IPS-18a (cell line): ENCODE measurements around the gene PAK2.
"Not testable (repeated sequence)": the region's sequence is repeated elsewhere in the genome, so short reads cannot be mapped to it uniquely, and the experiment has no call there.

Experiments used
- H3K27ac ChIP-seq: one replicate; pipeline ENCODE4 v1.5.1; 2013; ENCODE audit warnings: low read length
- H3K27me3 ChIP-seq: one replicate; pipeline ENCODE4 v1.6.1; 2013; ENCODE audit warnings: mild to moderate bottlenecking, low read length; ENCODE audit not compliant: control insufficient read depth, insufficient read depth
- H3K36me3 ChIP-seq: one replicate; pipeline ENCODE4 v1.6.1; 2013; ENCODE audit warnings: low read depth, low read length; ENCODE audit not compliant: control insufficient read depth
- H3K4me1 ChIP-seq: one replicate; pipeline ENCODE4 v1.6.1; 2013; ENCODE audit warnings: low read depth, low read length; ENCODE audit not compliant: control insufficient read depth
- H3K4me3 ChIP-seq: one replicate; pipeline ENCODE4 v1.5.1; 2013; ENCODE audit warnings: low read length
- H3K9ac ChIP-seq: one replicate; pipeline ENCODE4 v1.6.1; 2013; ENCODE audit warnings: mild to moderate bottlenecking, low read length, moderate library complexity
- H3K9me3 ChIP-seq: one replicate; pipeline ENCODE4 v1.6.1; 2013; ENCODE audit warnings: low read depth, low read length; ENCODE audit not compliant: control insufficient read depth

PAK2 gene

DNA sequence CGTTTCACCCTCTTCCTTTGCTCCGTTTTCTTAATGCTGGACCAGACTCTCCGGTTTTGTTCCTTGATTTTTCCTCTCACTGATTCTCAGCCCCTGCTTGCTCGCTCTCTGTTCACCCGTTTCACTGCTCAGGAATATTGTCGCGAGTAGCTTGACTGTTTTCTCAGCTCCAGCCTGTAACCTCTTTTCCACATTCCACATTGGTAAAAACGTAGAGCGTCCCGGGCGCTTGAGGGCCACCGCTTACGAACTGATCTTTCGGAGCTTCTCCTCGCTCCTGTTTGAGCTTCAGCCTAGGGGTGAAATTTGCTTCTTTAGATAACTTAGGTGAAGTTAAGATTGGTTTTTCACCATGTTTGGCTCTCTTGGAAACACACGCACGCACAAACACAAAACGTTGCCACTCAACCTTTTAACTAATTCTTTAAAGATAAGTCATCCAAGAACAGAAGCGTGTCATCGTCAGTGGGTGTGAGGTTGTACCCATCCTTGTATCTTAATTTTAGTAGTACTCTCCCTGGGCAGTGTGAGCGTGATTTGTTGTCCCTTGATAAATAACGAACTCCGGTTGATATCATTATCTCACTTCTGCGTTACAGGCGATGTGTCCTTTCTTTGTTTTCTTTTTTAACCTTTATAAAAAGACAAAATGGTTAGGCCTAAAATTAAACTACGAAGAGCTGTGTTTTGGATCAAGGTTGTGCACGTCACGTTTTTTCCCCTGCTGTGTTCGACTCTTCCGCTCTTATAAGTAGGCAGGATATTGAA lies 1.0 kb downstream of the PAK2 start:
- peak overlapping the region; percentile 94 for H3K9ac ChIP-seq
- H3K4me3 ChIP-seq = peak overlapping the region; percentile 92
- no peaks in the 10 kb centered on the region for H3K9me3 ChIP-seq
- no peaks in the 10 kb centered on the region for H3K27me3 ChIP-seq
- peak overlapping the region; percentile 84 for H3K27ac ChIP-seq
- no peaks in the 10 kb centered on the region for H3K36me3 ChIP-seq
- peaks cover 10% of the 10 kb centered on the region for H3K4me1 ChIP-seq

DNA sequence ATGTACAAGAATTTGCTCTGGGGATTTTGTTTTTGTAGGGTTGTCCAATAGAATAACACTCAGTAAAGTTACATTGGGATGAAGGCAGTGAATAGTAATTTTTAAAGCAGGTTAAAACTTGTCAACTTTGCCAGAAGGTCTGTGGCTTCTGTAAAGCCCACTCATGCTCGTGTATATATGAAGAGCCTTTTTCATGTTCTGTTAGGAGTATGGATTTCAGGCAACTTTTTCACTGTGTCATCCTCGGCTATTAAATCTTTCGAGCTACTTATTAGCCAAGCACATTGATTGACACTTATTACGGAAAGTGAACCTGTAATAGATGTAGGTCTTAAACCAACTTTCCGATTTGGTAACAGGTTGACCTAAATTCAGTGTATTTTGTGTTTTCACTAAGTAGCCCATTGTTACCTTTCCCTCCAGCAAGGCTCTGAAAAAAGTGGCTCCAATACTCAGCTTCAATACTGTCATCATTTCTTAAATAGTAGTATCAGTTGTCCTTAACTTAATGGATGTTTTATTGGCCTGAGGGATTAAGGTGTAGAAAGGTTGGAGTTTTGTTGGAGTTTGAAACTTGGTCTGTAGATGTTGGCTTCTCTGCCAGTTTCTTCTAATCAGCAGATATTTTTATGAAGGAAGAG lies 1.7 kb downstream of the PAK2 start:
- Histone ChIP-seq H3K4me1 (peaks cover 10% of the 10 kb centered on the region), H3K9me3 (no peaks in the 10 kb centered on the region), H3K36me3 (no peaks in the 10 kb centered on the region), H3K9ac (peak overlapping the region; percentile 94), H3K4me3 (peak overlapping the region; percentile 92), H3K27ac (no peak overlapping the region), H3K27me3 (no peaks in the 10 kb centered on the region)

GRCh38 chr3:196743569-196743968 lies 3.9 kb downstream of the PAK2 start:
- not testable (repeated sequence) for H3K9ac ChIP-seq, H3K4me3 ChIP-seq, H3K9me3 ChIP-seq, H3K27ac ChIP-seq, H3K36me3 ChIP-seq, H3K27me3 ChIP-seq
- peaks cover 16% of the 10 kb centered on the region for H3K4me1 ChIP-seq

DNA sequence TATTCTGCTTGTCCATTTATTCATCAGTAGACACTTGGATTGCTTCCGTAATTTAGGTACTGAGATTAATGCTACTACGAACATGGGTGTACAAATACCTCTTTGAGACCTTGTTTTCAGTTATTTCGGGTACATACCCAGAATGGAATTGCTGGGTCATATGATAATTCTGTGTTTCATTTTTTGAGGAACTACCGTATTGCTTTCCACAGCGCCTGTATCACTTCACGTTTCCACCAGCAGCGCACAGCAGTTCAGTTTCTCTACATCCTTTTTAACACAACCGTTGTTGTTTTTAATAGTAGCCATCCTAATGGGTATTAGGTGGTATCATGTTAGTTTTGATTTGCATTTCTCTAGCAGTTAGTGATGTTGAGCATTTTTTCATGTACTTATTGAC lies 9.5 kb downstream of the PAK2 start:
- Histone ChIP-seq H3K9me3 (no peaks in the 10 kb centered on the region), H3K4me3 (no peak overlapping the region), H3K27me3 (no peaks in the 10 kb centered on the region), H3K9ac (no peak overlapping the region), H3K36me3 (peaks cover under 1% of the 10 kb centered on the region), H3K27ac (no peak overlapping the region), H3K4me1 (peaks cover 9% of the 10 kb centered on the region)

DNA sequence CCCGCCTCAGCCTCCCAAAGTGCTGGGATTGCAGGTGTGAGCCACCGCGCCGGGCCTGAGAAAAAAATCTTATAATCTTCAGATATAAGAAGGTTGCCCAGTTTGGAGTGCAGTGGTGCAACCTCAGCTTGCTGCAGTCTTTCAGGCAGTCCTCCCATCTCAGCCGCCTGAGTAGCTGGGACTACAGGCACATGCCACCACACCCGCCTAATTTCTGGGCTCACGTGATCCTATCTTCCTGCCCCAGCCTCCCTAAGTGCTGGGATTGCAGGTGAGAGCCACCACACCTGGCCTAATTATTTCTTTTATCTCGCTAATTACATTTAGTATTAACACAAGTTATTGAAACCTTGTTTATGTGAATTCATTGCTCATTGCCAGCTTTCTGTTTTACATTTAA lies 13.5 kb downstream of the PAK2 start:
- H3K36me3 ChIP-seq = peaks cover 3% of the 10 kb centered on the region
- no peak overlapping the region for H3K9ac ChIP-seq
- H3K4me3 ChIP-seq = no peak overlapping the region
- H3K4me1 ChIP-seq = no peaks in the 10 kb centered on the region
- H3K27ac ChIP-seq = no peak overlapping the region
- peaks cover 7% of the 10 kb centered on the region for H3K9me3 ChIP-seq
- H3K27me3 ChIP-seq = no peaks in the 10 kb centered on the region

- Histone ChIP-seq H3K36me3 (peaks cover 3% of the 10 kb centered on the region), H3K9ac (no peak overlapping the region), H3K27me3 (no peaks in the 10 kb centered on the region), H3K4me3 (no peak overlapping the region), H3K4me1 (no peaks in the 10 kb centered on the region), H3K27ac (no peak overlapping the region), H3K9me3 (peaks cover 7% of the 10 kb centered on the region)
Measured at GRCh38 chr3:196754091-196754981, 14.7 kb downstream of the PAK2 start.

- H3K9ac ChIP-seq = no peak overlapping the region
- peaks cover 3% of the 10 kb centered on the region for H3K36me3 ChIP-seq
- H3K27ac ChIP-seq = no peak overlapping the region
- H3K4me1 ChIP-seq = no peaks in the 10 kb centered on the region
- no peaks in the 10 kb centered on the region for H3K27me3 ChIP-seq
- no peak overlapping the region for H3K4me3 ChIP-seq
- peaks cover 7% of the 10 kb centered on the region for H3K9me3 ChIP-seq
Measured at GRCh38 chr3:196756732-196757131, 17.1 kb downstream of the PAK2 start.

GRCh38 chr3:196757876-196758739 lies 18.5 kb downstream of the PAK2 start:
- Histone ChIP-seq H3K9me3 (peaks cover 7% of the 10 kb centered on the region), H3K27me3 (no peaks in the 10 kb centered on the region), H3K9ac (no peak overlapping the region), H3K27ac (no peak overlapping the region), H3K4me1 (no peaks in the 10 kb centered on the region), H3K36me3 (peaks cover 3% of the 10 kb centered on the region), H3K4me3 (no peak overlapping the region)

DNA sequence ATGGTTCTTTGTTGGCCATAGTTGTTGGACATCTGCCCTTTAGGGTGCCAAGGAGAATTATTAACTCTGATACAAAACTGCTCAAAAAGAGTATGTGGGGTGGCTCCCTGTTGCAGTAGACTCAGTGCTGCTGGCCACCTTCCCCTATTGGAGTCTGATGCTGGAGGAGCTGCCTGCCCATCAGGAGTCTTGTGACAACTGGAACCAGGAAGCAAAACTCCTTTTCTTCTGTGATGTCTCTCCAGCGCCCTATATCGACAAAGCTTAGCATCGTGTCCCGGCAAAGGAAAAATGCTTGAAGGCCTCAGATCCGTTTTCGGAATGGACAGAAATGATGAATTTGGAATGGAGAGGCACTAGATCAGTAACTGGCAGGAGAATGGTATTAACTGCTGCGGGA lies 23.5 kb downstream of the PAK2 start:
- Histone ChIP-seq H3K9me3 (no peaks in the 10 kb centered on the region), H3K27ac (no peak overlapping the region), H3K4me3 (no peak overlapping the region), H3K36me3 (no peaks in the 10 kb centered on the region), H3K27me3 (no peaks in the 10 kb centered on the region), H3K9ac (no peak overlapping the region), H3K4me1 (no peaks in the 10 kb centered on the region)

GRCh38 chr3:196765454-196765853 lies 25.8 kb downstream of the PAK2 start:
- H3K9ac ChIP-seq = no peak overlapping the region
- no peaks in the 10 kb centered on the region for H3K9me3 ChIP-seq
- H3K36me3 ChIP-seq = no peaks in the 10 kb centered on the region
- H3K27ac ChIP-seq = no peak overlapping the region
- no peak overlapping the region for H3K4me3 ChIP-seq
- no peaks in the 10 kb centered on the region for H3K4me1 ChIP-seq
- no peaks in the 10 kb centered on the region for H3K27me3 ChIP-seq

DNA sequence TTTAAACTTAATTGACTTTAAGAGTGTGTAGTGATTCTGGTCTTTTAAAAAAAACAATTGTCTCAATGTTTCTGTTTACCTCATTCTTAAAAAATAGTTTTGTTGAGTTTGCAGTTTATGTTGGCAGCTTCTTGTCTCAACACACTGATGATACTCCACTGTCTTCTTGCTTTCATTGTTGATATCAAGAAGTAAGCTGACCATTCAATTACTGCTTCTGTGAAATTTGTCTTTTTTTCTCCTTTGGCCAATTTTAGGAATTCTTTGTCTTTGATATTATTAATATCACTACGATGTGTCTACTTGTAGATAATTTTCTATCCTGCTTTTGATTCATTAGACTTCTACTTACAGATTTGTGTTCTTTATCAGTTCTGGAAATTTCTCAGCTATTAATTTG lies 31.4 kb downstream of the PAK2 start:
- Histone ChIP-seq H3K9me3 (no peaks in the 10 kb centered on the region), H3K36me3 (no peaks in the 10 kb centered on the region), H3K27me3 (no peaks in the 10 kb centered on the region), H3K27ac (no peak overlapping the region), H3K9ac (no peak overlapping the region), H3K4me3 (no peak overlapping the region), H3K4me1 (no peaks in the 10 kb centered on the region)
